ENCODE data around the gene XRCC3. TPM values are rescaled to one million over a fixed set of nuclear protein-coding genes. Genes with fewer than 3 reads are reported as not detected.

XRCC3 gene
- total RNA-seq, 1 donor: 18.1 TPM

- H3K4me3 ChIP-seq (ENCODE audit: low read depth, low read length): no peak overlapping the region
- no peak for DNase-seq (ENCODE audit: low read depth)
- TF ChIP-seq CTCF (IDR thresholded peaks at IDR 0.05; ENCODE audit: insufficient read depth, low read length): no peak
Observed at GRCh38 chr14:103743691-103744090, 28.4 kb upstream of the XRCC3 start.

- TF ChIP-seq CTCF (IDR thresholded peaks at IDR 0.05; ENCODE audit: insufficient read depth, low read length): no peak
- H3K4me3 ChIP-seq (ENCODE audit: low read depth, low read length): no peak overlapping the region
- DNase-seq (ENCODE audit: low read depth): no peak
Observed at GRCh38 chr14:103742499-103743255, 27.4 kb upstream of the XRCC3 start.

GRCh38 chr14:103741876-103742275 lies 26.6 kb upstream of the XRCC3 start:
- no peak for DNase-seq (ENCODE audit: low read depth)
- TF ChIP-seq CTCF (IDR thresholded peaks at IDR 0.05; ENCODE audit: insufficient read depth, low read length): no peak
- H3K4me3 ChIP-seq (ENCODE audit: low read depth, low read length): no peak overlapping the region

GRCh38 chr14:103740991-103741689 lies 25.9 kb upstream of the XRCC3 start:
- DNase-seq (ENCODE audit: low read depth): no peak
- no peak overlapping the region for H3K4me3 ChIP-seq (ENCODE audit: low read depth, low read length)
- no peak for TF ChIP-seq CTCF (IDR thresholded peaks at IDR 0.05; ENCODE audit: insufficient read depth, low read length)

GRCh38 chr14:103739793-103740501 lies 24.7 kb upstream of the XRCC3 start:
- no peak for DNase-seq (ENCODE audit: low read depth)
- TF ChIP-seq CTCF (IDR thresholded peaks at IDR 0.05; ENCODE audit: insufficient read depth, low read length): no peak
- H3K4me3 ChIP-seq (ENCODE audit: low read depth, low read length): no peak overlapping the region

- TF ChIP-seq CTCF (IDR thresholded peaks at IDR 0.05; ENCODE audit: insufficient read depth, low read length): no peak
- H3K4me3 ChIP-seq (ENCODE audit: low read depth, low read length): no peak overlapping the region
- no peak for DNase-seq (ENCODE audit: low read depth)
Observed at GRCh38 chr14:103739466-103739792, 24.2 kb upstream of the XRCC3 start.

All from fibroblast of the aortic adventitia (primary cell).